Activated naive CD4-positive, alpha-beta T cell treated with anti-CD3 and anti-CD28 coated beads, Interleukin-2, amount 50 U/mL, for 72 hours (primary cell): ENCODE results near the gene EML4. TPM values are rescaled to one million over a fixed set of nuclear protein-coding genes. Genes with fewer than 3 reads are reported as not detected.
"Not testable (repeated sequence)": the region's sequence is repeated elsewhere in the genome, so short reads cannot be mapped to it uniquely, and the experiment has no call there.

ENCODE experiments used
- ATAC-seq, 2 donors: fragments of 150-1000 bp; cut with Tn5 transposase; 2 replicates each; pipeline ENCODE4 v1.10.0; 2021; ENCODE audit warnings: mild to moderate bottlenecking in 2 of 2, moderate library complexity in 2 of 2
- DNase-seq, 2 donors: peaks; one replicate each; pipeline ENCODE4 v3.0.0; 2021 to 2022; ENCODE audit warnings: low spot score in 2 of 2
- H3K27ac Mint-ChIP-seq, 2 donors: one replicate each; pipeline ENCODE4 v1.8.0; 2022; ENCODE audit warnings: mild to moderate bottlenecking in 2 of 2, mixed read lengths in 2 of 2
- H3K36me3 Mint-ChIP-seq, 2 donors: one replicate each; pipeline ENCODE4 v1.8.0; 2022; ENCODE audit warnings: mixed read lengths in 2 of 2
- H3K9me3 Mint-ChIP-seq, 2 donors: one replicate each; pipeline ENCODE4 v1.8.0; 2022; ENCODE audit warnings: mixed read lengths in 2 of 2
- total RNA-seq, 2 donors: library from RNA; stranded (reverse); gene quantifications; one replicate each; pipeline ENCODE4 v1.2.3, GENCODE V29; 2022

The EML4 gene
- total RNA-seq, 2 donors from 2014 or later: 56.6 to 85.7 TPM

DNA sequence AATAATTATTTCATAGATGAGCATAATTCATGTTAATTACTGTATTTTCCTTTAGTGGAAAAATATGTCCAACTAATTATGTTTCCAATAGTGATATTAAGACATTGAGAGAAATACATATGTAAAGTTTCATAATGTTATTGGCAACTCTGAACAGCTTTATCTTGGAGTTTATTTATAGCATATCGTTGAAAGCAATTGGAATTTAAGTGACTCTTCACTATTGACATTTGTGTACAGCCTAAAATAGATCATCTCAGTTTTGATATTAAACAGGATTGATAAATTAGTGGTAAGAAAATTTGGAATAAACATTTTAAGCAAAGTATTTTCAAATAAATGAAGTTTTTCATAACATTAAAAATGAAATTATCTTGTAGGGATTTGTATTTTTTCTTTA, 79.7 kb downstream of the EML4 start:
- DNase-seq: no peak

DNA sequence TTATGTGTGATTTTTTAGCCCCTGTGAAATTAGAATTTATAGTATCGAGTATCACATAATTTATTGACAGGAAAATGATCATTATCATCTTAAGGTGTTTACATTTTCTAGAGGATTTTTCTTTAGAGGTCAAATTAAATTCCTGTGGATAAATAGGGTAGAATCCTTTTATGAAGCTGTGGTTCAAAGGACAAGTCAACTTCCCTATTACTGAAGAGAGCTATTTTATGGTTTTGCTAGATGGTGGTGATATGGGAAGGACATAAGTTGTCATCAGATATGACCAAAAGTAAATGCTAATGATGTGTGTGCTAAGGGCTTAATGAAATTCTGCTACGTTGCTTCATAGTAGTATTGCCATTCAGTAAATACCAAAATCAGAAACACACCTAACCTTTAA, 80.1 kb downstream of the EML4 start:
- no peak overlapping the region for H3K27ac Mint-ChIP-seq
- peaks cover 0 to 38% of the 10 kb centered on the region in 2 donors for H3K36me3 Mint-ChIP-seq

More for the DNA sequence above, 79.7 kb downstream of the EML4 start:
- Mint-ChIP-seq H3K9me3 (no peaks in the 10 kb centered on the region), H3K36me3 (peaks cover 0 to 33% of the 10 kb centered on the region in 2 donors), H3K27ac (no peak overlapping the region)
- no peak for ATAC-seq

DNA sequence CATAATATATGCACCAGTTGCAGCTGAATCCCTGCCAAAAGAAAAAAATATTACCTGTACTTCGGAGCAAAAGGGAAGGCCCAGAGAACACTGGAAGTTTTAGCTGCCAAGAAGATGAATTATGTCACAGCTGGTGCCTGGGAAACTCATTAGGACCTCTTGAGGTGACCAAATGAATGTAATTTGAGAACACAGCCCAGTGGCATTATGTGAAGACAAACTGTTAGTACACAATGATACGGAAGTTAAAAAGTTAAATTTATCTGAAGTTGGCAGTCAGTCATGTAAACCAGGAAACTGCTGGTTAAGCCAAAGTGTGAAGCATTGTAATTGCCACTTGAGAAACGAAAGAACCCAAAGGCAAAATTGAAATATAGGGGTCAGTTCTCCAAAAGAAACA, 80.7 kb downstream of the EML4 start:
- H3K9me3 Mint-ChIP-seq: no peaks in the 10 kb centered on the region

More for the DNA sequence above, 80.1 kb downstream of the EML4 start:
- DNase-seq (no peak), ATAC-seq (no peak)
- no peaks in the 10 kb centered on the region for H3K9me3 Mint-ChIP-seq

DNA sequence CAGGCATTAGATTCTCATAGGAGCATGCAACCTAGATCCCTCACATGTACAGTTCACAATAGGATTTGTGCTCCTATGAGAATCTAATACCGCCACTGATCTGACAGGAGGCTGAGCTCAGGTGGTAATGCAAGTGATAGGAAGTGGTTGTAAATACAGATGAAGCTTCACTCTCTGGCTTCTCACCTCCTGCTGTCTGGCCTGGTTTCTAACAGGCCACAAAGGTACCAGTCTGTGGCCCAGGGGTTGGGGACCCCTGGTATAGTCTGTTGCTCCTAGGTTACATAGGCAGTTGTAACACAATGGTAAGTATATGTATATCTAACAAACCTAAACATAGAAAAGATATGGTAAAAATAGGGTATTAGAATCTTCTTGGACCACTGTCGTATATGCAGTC, 81.8 kb downstream of the EML4 start:
- H3K9me3 Mint-ChIP-seq: no peaks in the 10 kb centered on the region
- no peak for DNase-seq
- ATAC-seq: no peak
- no peak overlapping the region for H3K27ac Mint-ChIP-seq
- H3K36me3 Mint-ChIP-seq: peaks cover 0 to 39% of the 10 kb centered on the region in 2 donors

More for the DNA sequence above, 80.7 kb downstream of the EML4 start:
- Mint-ChIP-seq H3K36me3 (peaks cover 0 to 42% of the 10 kb centered on the region in 2 donors), H3K27ac (no peak overlapping the region)
- no peak for ATAC-seq
- DNase-seq: no peak

DNA sequence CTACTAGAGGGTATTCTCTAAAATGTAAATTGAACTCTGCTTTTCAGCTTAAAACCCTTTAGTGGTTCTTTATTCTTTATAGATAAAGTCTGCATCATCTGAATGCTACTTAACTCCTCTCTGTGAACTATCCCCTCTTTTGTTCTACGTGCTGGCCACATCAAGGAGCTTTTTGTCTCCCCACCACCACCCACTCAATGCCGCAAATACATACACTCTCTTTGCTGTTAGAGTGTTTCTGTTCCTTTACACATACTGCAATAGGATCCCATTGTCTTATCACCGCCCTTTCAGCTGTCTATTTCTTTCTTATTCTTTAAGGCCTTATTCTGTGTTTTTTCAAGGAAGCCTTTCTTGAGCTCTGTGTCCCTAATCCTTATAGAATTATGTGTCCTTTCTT, 83.3 kb downstream of the EML4 start:
- no peak overlapping the region for H3K27ac Mint-ChIP-seq
- ATAC-seq (peak; percentile 67 to 69), DNase-seq (no peak)
- H3K36me3 Mint-ChIP-seq: peaks cover 0 to 27% of the 10 kb centered on the region in 2 donors
- no peaks in the 10 kb centered on the region for H3K9me3 Mint-ChIP-seq

DNA sequence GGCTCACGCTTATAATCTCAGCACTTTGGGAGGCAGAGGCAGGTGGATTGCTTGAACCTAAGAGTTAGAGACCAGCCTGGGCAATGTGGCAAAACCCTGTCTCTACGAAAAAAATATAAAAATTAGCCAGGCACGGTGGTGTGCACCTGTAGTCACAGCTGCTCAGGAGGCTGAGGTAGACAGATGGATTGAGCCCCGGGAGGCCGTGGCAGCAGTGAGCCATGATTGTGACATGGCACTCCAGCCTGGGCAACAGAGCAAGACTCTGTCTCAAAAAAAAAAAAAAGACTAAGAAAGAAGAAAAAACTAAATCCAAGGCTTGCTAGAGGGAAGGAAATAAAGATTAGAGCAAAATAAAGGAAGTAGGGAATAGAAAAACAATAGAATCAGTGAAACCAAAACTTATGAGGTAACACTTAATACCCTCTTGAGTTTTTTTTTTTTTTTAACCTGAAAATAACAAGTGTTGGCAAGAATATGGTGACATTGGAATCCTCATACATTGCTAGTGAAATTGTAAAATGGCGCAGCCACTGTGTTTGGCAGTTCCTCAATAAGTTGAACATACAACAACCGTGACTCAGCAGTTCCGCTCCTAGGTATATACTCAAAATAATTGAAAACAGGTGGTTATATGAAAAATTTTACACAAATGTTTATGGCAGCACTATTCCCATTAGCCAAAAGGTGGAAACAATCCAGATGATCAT, 85.2 kb downstream of the EML4 start:
- H3K9me3 Mint-ChIP-seq: no peaks in the 10 kb centered on the region

DNA sequence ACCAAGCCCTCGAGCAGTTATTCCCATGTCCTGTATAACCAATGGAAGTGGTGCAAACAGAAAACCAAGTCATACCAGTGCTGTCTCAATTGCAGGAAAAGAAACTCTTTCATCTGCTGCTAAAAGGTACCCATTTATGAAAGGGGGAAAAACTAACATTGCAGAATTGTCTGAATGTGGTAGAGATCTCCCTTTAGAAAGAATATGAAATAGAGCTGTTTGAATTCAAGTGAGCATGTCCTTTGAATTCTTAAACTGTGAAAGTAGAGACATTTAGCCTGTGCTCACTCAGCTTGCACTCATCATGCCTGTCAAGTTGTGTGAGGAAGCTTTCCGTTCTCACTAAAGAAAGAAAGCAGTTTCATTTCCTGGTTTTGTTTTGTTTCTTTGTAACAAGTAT, 87.4 kb downstream of the EML4 start:
- Mint-ChIP-seq H3K27ac (no peak overlapping the region), H3K9me3 (no peaks in the 10 kb centered on the region), H3K36me3 (peaks cover 0 to 17% of the 10 kb centered on the region in 2 donors)
- DNase-seq (no peak), ATAC-seq (peak; percentile 49 to 51)

More for the DNA sequence above, 85.2 kb downstream of the EML4 start:
- H3K27ac Mint-ChIP-seq: peak overlapping the region in 1 of 2 donors; percentile 9
- peaks cover 0 to 27% of the 10 kb centered on the region in 2 donors for H3K36me3 Mint-ChIP-seq
- no peak for ATAC-seq
- no peak for DNase-seq

DNA sequence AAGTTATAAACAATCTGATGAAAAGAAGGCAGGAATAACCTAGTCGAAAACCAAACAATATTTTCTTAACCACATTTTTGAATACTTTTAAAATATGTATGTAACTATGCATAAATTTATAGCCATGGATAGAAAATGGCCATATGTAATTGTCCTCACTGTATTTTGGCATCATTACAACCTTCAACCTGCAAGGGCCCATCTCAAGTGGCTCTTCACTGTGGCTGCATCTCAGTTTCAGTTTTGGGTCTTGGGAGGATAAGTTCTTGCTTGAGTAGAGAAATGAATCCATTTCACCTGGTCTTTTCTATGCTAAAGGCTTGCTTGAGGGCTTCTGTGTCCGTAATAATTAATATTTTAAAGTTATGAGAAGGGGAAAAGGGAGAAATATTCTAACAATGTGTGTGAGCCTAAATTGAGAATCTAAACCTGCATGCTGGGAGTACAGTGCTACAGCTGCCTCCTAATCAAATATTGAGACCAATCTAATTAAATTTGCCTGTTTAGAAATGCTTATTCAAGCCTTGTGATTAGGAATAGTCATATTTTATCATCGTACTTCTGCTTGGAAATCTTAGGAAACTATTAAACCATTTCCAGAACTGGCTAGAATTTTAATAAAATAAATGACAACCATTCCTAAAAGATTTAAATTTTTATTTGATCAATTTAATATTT, 92.5 kb downstream of the EML4 start:
- no peak for ATAC-seq
- Mint-ChIP-seq H3K36me3 (peaks cover 0 to 5% of the 10 kb centered on the region in 2 donors), H3K9me3 (no peaks in the 10 kb centered on the region), H3K27ac (no peak overlapping the region)
- DNase-seq: no peak

DNA sequence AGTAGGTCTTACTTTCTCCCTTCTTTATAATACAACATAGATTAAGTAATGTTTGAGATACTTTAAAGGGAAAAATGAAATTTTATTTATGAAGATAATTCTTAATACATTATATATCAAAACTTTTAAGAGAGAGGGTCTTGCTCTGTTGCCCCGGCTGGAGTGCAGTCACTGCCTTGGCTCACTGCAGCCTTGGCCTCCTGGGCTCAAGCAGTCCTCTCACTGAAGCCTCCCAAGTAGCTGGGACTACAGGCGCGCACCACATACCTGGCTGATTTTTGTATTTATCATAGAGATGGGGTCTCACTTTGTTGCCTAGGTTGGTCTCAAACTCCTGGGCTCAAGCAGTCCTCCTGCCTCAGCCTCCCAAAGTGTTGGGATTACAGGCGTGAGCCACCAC, 97.1 kb downstream of the EML4 start:
- Mint-ChIP-seq H3K9me3 (no peaks in the 10 kb centered on the region), H3K27ac (no peak overlapping the region), H3K36me3 (peaks cover 0 to 11% of the 10 kb centered on the region in 2 donors)
- no peak for ATAC-seq
- no peak for DNase-seq

DNA sequence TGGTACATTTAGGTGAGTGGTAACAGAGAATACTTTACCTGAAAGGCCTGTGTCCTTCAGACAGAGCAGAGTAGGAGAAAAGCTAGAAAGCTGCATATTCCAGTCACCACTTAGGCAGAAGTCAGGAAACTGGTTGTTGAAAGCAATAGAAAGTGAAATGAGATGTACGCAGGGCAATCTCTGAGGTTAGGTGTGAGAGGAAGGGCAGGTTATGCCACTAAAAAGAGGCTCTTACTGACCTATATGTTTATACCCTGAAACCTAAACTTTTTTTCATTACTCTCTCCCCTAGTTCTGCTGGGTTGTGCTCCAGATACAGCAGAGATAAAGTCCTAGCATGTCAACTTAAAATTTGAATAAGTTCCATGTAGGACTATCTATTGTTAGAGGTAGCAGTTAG, 98.4 kb downstream of the EML4 start:
- ATAC-seq (peak; percentile 46 to 53), DNase-seq (no peak)
- Mint-ChIP-seq H3K9me3 (no peaks in the 10 kb centered on the region), H3K36me3 (peaks cover 0 to 5% of the 10 kb centered on the region in 2 donors), H3K27ac (peak overlapping the region; percentile 46 to 56)

DNA sequence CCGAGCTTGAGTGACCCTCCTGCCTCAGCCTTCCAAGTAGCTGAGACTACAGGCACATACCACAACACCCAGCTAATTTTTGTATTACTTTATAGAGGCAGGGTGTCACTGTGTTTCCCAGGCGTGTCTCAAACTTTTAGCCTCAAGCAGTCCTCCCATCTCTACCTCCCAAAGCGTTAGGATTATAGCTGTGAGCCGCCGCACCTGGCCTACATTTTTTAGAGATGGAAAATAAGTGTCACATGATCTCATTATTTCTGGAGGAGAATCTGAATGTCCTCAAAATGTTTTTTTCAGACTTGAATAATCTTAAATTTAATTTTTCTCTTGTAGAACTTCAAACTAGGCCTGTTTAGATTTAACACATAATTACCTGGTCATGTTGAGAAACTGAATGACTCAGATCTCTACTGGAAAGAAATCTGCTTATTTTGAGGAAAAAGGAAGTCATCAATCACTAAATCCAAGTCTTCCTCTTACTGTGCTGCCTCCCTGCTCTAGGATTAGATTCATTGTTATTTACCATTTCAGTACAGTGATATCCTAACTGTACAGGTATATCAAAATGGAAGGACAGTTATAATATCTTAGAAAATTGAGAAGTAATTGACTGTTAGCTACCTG, 99.5 kb downstream of the EML4 start:
- H3K9me3 Mint-ChIP-seq: no peaks in the 10 kb centered on the region
- H3K36me3 Mint-ChIP-seq: peaks cover 0 to 5% of the 10 kb centered on the region in 2 donors
- ATAC-seq: peak in 1 of 2 donors; percentile 20
- peak overlapping the region in 1 of 2 donors; percentile 44 for H3K27ac Mint-ChIP-seq
- DNase-seq: no peak

DNA sequence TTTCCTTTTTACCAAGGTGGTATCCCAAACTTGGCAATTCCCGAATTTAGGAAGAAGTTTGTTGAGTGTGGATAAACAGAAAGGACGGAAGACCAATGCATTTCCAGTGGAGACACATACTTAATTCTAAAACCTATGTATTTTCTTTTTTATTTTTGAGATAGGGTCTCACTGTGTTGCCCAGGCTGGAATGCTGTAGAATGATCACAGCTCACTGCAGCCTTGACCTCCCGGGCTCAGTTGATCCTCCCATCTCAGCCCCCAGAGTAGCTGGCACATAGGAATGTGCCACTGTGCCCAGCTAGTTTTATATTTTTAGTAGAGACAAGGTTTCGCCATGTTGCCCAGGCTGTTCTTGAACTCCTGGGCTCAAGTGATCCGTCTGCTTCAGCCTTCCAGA, 101.6 kb downstream of the EML4 start:
- Mint-ChIP-seq H3K36me3 (peaks cover 0 to 5% of the 10 kb centered on the region in 2 donors), H3K27ac (no peak overlapping the region), H3K9me3 (no peaks in the 10 kb centered on the region)
- DNase-seq (no peak), ATAC-seq (no peak)

DNA sequence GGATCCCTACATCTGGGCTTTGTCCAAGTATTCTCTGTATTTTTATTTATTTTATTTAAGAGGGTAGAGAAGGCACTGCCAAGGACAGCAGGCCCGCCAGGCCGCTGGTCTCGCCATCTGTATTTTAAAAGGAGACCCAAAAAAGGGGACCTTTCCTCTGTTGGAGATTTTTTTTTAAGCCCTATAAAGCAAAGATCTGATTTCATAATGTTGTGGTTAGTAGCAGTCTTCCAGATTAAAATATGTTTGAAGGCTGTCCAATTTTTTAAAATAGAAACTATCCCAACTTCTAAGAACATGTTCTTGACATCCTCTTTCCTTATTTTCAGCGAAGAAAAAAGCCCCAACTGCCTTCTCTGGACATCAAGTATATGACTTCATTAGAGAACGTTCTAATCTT, 102.1 kb downstream of the EML4 start:
- not testable (repeated sequence) for ATAC-seq, H3K27ac Mint-ChIP-seq, H3K9me3 Mint-ChIP-seq, DNase-seq, H3K36me3 Mint-ChIP-seq

DNA sequence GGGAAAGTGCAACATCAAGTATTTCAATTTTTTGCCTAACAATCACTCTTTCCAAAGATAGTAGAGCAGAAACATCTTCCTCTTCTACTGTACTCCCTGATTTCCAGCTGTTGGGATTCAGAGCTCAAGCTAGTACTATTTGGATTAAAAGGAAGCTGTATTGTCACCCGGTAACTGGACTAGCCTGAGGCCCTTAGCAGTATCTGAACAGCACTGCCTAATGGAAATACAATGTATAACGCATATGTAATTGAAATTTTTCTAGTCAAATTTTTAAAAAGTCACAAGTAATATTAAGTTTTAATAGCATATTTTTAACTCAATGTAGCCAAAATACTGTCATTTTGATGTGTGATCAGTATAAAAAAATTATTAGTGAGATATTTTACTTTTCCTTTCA, 105.7 kb downstream of the EML4 start:
- DNase-seq: no peak
- H3K9me3 Mint-ChIP-seq: no peaks in the 10 kb centered on the region
- H3K27ac Mint-ChIP-seq: no peak overlapping the region
- ATAC-seq: no peak
- peaks cover 0 to 12% of the 10 kb centered on the region in 2 donors for H3K36me3 Mint-ChIP-seq

DNA sequence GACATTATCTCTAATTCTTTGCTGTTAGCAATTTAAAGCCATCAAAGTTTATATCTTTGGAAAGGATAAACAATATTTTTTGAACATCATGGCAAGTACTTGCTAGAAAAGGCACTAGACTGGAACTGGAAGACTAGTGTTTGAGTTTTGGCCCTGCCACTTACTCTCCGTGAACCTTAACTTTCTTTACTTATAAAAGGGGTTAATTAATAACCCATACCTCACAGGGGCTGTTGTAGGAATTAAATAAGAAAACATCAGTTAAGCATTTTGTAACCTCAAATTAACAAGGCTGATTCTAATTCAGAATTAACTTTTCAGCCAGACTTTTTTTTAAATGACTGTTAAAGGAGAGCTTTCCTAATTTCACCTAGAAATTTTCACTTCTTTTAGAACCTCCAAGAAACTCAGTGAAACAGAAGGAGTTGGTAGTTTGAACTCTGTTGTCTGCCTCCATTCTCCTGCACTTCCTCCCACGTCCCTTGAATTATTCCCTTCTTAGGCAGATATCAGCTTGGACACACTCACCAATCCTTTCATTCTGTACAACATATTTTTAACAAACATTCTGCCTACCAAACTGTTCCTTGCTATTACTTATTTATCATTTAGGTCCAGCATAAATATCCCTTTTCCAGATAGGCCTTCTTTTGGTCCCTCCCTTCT, 112.4 kb downstream of the EML4 start:
- Mint-ChIP-seq H3K9me3 (no peaks in the 10 kb centered on the region), H3K36me3 (peaks cover 0 to 6% of the 10 kb centered on the region in 2 donors), H3K27ac (peak overlapping the region in 1 of 2 donors; percentile 47)
- no peak for DNase-seq
- no peak for ATAC-seq

DNA sequence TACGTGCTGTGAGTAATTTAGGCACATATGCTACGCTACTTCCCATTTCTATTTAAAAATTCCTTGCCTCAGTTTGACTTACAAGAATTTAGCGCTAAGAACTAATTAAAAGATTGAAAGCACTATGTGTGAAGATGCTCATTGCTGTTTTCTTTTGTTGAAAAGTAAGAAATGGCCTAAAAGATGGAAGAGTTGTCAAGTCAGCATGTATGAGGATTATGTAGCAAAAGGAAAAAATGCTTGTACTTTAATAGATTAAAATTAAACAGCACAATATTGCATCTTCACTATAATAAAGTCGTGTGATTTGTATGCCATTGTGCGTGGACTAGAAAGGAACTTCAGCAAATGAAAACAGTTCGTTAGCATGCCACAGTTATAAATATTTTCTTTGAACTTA, 114.9 kb downstream of the EML4 start:
- ATAC-seq: no peak
- Mint-ChIP-seq H3K36me3 (peaks cover 0 to 1% of the 10 kb centered on the region in 2 donors), H3K9me3 (no peaks in the 10 kb centered on the region), H3K27ac (no peak overlapping the region)
- DNase-seq: no peak
